Activated CD8-positive, alpha-beta memory T cell treated with anti-CD3 and anti-CD28 coated beads, Interleukin-2, amount 50 U/mL, for 24 hours (primary cell): ENCODE measurements around the gene USP47.
"Not testable (repeated sequence)": the region's sequence is repeated elsewhere in the genome, so short reads cannot be mapped to it uniquely, and the experiment has no call there.

ENCODE experiments used
- DNase-seq: peaks from one replicate; pipeline ENCODE4 v3.0.0-alpha.2; 2020; ENCODE audit errors: extremely low read depth

Gene USP47

DNA sequence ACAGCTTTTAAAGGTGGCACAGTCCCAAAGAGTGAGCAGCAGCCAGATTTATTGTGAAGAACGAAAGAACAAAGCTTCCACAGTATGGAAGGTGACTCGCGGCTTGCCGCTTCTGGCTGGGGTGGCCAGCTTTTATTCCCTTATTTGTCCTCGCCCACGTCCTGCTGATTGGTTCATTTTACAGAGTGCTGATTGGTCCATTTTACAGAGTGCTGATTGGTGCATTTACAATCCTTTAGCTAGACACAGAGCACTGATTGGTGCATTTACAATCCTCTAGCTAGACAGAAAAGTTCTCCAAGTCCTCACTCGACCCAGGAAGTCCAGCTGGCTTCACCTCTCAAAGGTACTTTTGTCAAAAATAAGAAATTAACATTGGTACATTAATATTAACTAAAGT, 10.4 kb upstream of the USP47 start:
- DNase-seq: not testable (repeated sequence)

DNA sequence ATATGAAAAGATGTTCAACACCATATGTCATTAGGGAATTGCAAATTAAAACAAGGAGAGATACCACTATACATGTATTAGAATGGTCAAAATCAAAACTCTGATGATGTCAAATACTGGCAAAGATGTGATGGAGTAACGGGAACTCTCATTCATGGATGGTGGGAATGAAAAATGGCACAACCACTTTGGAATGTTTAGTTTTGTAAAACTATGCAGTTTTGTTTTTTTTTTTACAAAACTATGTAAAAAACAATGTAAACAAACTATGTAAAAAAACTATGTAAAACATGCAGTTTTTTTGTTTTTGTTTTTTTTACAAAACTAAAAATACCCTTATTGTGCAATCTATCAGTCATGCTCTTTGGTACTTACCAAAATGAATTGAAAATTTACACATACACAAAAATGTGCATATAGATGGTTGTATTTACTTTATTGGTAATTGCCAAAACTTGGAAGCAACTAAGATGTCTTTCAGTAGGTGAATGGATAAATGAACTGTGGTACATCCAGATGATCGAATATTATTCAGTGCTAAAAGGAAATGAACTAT, 5.0 kb upstream of the USP47 start:
- DNase-seq: no peak

DNA sequence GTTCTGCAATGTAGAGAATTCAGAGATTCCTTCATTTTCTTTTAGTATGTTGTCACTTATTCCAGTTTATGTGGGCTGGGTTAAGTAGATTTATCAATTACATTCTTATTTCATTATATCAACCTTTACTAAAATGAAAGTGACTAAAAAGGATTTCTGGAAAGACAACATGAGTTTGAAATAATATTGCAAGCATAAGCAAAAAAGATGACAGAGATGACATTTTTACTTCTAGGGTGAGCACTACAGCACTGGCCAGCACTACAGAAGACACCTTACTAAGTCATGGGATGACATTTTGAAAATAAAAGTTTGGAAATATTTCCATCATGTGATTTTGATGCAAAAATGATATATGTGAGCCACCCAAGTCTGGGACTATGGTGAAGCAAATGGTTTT, 2.1 kb upstream of the USP47 start:
- DNase-seq: no peak

DNA sequence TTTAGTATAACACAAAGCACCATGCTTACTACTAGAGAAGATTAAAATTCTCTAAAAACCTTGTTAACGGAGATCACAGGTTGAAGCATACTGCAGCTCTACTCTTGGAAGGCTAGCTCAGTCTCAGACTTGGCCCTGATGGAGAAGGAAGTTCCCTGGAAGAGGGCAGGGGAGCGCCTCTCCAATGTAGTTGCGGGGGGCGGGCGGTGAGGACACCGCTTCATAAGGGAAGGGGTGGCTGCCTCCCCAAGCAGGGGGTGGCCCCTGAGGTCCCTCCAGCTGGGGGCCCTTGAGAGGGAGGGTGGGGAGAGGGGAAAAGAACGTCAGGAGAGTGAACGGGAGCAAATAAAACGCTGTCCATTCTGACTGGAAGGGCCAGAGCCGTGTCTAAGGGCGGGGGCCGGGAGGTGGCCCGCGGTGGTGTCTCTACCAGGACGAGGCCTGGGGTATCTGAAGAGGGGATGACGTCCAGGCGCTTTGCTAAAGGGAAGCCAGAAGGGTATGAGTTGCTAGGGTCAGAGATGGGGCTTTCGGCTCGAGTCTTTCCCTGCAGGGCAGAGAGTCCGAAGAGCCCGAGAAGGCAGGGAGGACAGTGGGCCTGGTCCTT, 553 bp upstream of the USP47 start:
- DNase-seq: no peak

DNA sequence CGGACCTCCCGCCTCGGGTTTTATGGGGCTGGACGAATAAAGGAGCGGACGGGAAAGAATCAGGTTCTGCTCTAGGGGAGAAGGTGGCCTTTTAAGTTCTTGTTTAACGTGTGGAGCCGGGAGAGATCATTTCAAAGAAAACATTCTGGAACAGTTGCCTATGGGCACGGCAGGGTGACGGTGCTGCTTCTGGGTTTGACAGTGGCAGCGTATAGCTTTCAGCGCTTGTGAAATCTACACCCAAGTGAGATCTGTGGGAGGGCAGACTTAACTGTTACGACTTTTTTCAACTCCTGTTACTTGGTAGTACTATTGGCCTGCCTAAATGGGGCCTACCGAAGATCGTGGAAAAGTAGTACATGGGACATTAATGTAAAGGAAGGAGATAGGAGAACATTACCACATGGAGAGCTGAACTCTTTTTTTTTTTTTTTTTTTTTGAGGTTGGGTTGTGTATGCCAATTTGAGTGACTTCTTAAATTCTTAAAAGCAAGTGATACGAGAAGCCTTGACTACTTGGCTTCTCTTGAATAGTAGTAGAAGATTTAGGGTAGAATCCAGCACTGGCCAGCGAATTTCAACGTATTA, 743 bp downstream of the USP47 start:
- peak; percentile 32 for DNase-seq

DNA sequence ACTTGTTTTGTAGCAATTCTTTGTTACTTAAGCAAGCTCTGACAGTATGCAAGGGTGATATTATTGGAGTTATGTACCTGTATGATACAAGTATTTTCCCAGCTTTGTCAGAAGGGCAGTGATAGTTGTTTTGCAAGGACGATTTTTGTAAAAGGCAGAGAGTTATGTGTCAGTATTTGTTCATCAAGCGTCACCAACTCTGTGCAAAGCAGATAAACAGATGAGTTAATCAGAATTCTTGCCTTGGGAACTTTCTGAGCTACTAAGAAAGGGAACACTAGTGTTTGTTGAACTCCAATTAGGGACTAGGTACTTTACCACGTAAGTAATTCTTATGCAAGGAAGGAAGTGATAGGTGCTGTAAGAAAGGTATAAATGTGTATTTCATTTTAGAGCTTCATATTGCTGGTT, 1.4 kb downstream of the USP47 start:
- DNase-seq: no peak

DNA sequence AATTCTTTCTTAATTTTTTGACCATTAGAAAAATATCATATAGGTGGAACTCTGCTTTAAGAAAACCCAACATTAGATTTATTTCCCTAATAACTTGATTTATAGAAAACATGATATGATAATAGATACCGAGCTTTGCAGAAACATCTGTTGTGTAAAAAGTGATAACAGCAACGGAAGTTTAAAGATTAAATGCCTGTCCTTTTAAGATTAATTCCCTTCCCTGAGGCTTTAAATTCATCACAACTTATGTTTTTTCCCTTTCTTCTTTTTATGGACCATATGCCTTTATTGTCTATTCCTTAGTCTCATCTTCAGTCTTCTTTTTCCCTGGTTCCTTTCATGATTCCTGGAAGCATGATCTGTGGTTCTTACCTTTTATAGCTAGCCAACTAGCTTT, 1.9 kb downstream of the USP47 start:
- DNase-seq: no peak

DNA sequence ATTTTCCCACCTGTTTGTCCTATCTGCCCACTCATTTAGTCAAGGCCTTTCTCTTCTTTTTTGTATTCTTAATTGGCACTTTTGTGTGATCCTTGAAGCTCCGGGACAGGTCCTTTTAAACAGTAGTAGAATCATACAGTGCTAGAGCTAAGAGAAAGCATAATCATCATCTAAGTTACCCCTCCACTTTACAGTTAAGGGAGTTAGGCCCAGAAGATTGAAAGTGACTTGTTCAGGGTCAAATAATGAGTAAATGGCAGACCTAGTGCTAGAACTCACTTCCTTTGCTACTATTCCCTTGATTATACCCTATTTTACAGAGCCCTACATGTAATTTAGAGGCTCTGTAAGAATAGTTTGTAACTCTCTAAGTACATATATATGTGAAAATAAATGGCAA, 2.5 kb downstream of the USP47 start:
- DNase-seq: no peak

DNA sequence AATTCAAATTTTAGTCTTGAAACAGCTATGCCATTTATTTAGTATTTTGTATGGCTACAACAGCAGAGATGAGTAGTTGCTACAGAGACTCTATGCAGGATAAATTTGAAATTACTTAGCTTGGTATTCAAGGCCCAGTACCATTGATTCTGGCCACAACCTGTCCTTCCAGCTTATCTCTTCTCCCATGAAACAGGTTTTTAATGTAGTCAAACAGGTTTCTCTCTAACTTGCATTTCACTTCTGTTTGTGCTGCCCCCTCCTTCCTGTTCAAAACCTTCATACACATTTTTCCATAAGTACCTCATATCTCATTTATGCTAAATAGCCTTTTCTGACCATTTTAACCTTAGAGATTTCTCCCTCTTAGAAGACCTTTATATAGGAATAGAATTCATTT, 3.3 kb downstream of the USP47 start:
- no peak for DNase-seq

DNA sequence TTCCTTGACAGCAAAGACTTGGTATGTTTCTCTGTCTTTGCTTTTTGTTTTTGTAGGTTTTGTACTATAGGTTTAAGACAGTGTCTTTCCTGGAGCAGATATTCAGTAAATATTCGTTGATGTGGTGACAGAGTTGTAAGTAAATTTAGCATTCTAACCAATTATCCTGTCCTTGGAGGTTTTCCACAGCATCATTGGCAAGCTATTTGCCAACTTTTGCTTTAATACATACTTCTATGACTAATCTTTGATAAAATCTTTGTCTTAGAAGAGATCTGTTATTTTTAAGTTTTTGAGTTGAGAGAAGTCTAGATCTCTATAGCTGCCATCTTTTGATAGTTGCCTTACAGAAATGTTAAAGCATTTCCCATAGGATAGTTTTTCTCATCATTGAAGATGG, 3.8 kb downstream of the USP47 start:
- no peak for DNase-seq

DNA sequence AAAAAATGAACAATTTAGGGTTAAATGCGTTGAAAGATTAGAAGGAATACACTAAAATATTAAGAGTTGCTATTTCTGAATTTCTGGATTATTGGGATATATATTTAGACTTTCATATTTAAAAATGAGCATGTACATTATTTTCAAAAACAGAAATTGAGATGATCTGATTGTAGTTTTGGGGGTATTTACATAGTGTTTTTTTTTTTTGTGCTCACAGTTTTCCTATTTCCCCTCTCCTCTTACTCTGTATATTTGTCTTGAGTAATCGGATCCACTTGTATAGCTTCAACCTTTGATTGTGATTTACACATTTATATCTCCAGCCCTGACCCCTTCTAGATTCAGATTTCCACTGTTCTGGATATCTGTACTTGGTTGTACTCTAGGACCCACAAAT, 5.3 kb downstream of the USP47 start:
- DNase-seq: no peak

DNA sequence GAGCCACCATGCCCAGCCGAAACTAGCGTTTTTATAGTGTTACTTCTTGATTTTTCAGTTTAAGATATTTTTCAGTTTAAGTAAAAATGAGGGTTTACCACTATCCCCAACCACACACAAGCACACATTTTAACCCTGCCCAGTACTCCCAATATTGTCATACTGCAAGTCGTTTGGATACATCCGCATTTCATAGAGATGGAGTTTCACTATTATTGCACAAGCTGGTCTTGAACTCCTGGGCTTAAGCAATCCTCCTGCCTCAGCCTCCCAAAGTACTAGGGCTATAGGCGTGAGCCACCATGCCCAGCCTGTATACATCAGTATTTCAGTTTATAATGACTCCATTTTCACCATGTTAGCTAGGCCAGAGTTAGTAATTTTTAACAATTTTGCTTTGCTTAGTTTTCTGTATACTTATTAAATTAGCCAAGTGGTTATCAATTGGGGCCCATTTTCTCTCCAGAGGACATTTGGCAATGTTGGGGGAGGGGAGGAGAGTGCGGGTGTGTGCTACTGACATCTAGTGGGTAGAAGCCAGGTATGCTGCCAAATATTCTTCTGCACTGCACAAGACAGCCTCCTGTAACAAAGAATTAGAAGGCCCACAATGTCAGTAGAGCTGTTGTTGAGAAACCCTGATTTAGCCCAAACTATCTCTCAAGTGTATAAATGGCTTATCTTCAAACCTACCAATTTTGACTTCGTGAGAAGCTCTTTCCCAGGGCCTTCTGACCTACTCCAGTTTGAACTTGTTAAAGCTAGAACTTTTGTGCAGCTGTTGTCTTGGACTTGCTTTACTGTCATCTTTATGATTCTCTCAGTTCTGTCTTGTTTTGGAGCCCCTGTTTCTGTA, 7.3 kb downstream of the USP47 start:
- no peak for DNase-seq

DNA sequence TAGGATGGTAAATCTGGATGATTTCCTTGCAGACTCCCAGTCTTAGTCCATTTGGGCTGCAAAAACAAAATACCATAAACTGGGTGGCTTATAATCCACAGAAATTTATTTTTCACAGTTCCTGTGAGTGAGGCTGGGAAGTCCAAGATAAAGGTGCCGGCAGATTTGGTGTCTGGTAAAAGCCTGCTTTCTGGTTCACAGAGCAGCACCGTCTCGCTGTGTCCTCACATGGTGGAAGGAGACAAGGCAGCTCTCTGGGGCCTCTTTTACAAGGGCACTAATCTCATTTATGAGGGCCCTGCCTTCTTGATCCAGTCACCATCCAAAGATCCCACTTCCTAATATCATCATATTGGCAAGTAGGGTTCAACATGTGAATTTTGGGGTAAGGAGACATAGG, 8.9 kb downstream of the USP47 start:
- no peak for DNase-seq

DNA sequence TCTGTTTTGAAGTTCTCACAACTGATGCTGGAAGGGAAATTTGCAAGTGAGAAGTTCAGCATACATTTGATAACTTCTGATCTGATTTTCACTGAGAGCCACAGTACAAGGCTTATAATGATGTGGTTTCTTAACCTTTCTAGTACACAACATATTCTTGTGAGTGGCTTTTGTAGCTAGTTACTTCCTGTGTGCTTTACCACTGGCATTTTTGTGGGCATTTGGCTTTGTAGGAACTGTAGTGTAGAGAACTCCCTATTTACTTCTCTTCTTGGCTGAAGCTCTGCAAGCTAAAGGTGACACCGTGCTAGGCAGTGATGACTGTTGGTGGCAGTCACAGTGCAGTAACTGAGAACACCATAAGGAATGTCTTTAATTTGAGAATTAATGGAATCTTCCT, 14.9 kb downstream of the USP47 start:
- DNase-seq: no peak

DNA sequence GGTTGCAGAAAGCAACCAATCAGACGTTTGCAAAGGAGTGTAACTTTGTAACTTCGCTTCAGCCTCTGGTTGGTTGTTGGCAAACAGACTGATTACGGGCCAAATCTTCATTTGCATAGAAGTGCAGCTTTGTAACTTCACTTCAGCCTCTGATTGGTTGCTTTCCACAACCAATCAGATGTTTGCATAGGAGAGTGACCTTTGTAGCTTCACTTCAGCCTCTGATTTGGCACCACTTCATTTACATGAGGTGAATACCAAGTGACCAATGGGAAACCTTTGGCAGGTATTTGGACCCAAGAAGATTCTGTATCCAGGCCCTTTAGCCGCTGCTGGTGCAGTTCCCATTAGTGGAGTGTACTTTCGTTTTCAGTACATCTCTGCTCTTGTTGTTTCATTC, 16.0 kb downstream of the USP47 start:
- DNase-seq: no peak

DNA sequence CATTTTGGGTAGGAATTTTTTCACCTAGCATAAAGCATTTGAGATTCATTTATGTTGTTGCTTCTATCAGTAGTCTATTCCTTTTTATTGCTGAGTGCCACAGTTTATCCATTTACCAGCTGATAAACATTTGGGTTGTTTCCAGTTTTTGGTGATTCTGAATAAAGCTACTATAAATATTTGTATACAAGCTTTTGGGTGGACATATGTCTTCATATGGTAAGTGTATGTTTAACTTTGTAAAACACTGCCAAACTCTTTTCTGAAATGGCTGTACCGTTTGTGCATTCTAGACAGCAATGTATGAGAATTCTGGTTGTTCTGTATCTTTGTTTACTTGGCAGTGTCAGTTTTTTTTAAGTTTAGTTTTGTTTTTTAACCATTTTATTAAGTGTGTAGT, 16.9 kb downstream of the USP47 start:
- no peak for DNase-seq

DNA sequence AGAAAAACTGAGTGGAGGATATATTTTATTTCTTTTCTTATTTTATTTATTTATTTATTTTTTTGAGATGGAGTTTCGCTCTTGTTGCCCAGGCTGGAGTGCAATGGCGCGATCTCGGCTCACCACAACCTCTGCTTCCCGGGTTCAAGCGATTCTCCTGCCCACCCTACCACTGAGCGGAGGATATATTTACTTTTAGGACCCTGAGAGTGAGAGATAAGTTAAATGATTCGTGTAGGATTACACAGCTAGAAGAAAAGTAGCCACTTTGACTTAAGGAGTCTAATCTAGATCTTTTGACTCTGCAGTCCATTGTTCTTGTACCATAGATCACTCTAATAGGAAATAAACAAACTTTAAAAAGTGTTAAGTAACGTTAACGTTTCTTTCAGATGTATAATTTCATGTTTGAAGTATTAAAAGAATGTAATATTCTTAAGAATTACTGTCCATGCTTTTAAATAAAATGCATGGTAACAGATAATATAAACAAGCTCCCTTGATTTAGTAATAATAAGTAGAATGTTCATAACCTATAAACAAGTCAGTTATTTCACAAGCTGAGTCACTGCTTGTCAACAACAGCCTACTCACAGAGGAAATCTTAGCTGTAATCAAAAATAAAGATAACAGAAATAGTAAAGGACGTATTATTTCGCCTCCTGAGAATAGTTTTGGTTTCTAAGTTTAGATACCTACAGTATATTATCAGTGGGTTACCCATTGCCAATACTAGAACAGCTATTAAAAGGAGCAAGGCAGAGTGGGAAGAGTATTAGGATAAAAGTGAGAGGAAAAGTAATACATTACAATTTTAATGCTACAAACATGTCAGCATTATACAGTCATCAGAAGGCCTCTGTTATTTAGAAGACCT, 18.6 kb downstream of the USP47 start:
- DNase-seq: no peak

DNA sequence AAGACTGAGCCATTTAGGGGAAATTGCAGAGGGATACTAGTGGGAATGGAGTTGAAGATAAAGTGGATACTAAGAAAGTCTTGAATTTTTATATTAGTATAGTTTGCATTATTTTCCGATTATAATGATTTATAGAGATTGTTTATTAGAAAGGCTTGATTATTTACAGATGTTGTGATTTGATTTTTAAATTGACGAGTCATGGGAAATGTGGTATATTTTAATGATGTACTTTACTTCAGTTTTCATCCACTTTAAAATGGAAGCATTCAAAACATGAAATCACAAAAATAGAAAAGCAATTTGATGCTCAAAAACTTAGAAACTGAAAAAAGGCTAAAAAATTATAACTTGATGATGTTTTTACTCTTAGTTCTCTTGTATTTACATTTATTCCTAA, 21.2 kb downstream of the USP47 start:
- no peak for DNase-seq

DNA sequence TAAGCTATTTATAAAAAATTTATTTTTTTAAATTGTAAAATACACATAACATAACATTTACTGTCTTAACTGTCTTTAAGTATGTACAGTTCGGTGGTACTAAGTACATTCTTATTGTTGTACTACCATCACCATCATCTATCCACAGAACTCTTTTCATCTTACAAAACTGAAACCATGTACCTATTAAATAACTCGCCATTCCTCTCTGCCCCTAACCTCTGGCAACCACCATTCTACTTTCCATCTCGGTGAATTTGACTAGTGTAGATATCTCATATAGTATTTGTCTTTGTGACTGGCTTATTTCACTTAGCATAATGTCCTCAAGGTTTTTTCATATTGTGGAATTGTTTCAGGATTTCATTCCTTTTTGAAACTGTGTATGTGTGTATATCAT, 22.6 kb downstream of the USP47 start:
- DNase-seq: no peak

DNA sequence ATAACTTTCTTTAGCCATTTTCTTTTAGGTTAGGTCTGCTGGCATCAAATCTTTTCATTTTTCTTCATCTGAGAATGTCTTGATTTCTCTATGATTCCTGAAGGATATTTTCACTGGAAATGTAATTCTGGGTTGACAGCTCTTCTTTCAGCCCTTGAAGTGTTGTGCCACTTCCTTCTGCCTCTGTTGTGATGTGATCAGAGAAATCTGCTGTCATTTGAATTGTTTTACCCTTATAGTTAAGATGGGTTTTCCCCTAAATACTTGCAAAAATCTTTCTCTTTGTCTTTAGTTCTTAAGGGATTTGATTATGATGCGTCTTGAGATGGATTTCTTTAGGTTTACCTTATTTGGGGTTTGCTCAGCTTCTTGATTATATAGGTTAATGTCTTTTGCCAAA, 23.0 kb downstream of the USP47 start:
- DNase-seq: no peak

DNA sequence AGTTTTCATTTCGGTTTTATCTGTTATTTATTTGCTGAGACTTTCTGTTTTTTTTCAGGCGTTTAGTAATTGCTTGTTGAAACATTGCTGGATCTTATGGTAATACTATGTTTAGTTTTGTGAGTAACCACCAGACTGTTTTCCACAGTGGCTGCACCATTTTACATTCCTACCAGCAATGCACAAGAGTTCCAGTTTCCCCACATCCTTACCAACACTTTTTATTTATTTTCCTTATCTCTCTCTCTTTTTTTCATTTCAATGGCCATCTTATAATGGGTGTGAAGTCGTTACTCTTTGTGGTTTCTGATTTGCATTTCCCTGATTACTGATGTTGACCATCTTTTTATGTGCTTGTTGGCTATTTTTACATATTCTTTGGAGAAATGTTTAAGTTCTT, 23.7 kb downstream of the USP47 start:
- DNase-seq: no peak

DNA sequence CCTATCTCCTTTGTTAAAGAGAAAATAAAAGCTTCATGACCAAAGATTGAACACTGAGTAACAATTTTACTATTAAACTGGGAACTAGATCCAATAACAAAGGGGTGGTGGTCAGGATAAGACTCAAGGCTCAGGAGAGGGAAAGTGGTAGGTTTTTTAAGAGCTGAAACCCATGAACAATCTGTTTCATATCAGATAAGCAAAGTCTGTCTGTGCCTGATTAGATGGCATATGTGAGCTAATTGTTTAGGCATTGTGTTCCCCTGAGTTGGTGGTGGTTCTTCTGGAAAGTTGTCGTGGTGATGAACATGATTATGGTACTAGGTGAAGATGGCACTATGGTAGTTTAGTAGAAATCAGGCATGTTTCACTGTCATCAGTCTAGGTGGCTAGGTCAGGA, 24.4 kb downstream of the USP47 start:
- DNase-seq: no peak
